Stimulated activated CD8-positive, alpha-beta memory T cell treated with anti-CD3 and anti-CD28 coated beads, Interleukin-15, amount 100 ng/mL, for 48 hours (primary cell): ENCODE measurements around the gene CCR5.

Experiments used
- DNase-seq, 2 donors: peaks; one replicate each; pipeline ENCODE4 v3.0.0-alpha.2; 2020; ENCODE audit warnings: low read depth in 2 of 2

The CCR5 gene

GRCh38 chr3:46358466-46358865 lies 12.3 kb upstream of the CCR5 start:
- DNase-seq = no peak

DNA sequence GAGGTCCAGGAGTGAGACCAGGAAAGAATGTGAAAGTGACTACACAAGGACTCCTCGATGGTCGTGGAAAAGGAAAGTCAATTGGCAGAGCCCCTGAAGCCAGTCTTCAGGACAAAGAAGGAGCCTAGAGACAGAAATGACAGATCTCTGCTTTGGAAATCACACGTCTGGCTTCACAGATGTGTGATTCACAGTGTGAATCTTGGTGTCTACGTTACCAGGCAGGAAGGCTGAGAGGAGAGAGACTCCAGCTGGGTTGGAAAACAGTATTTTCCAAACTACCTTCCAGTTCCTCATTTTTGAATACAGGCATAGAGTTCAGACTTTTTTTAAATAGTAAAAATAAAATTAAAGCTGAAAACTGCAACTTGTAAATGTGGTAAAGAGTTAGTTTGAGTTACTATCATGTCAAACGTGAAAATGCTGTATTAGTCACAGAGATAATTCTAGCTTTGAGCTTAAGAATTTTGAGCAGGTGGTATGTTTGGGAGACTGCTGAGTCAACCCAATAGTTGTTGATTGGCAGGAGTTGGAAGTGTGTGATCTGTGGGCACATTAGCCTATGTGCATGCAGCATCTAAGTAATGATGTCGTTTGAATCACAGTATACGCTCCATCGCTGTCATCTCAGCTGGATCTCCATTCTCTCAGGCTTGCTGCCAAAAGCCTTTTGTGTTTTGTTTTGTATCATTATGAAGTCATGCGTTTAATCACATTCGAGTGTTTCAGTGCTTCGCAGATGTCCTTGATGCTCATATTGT lies 10.8 kb upstream of the CCR5 start:
- peak in 1 of 2 donors; percentile 24 for DNase-seq

DNA sequence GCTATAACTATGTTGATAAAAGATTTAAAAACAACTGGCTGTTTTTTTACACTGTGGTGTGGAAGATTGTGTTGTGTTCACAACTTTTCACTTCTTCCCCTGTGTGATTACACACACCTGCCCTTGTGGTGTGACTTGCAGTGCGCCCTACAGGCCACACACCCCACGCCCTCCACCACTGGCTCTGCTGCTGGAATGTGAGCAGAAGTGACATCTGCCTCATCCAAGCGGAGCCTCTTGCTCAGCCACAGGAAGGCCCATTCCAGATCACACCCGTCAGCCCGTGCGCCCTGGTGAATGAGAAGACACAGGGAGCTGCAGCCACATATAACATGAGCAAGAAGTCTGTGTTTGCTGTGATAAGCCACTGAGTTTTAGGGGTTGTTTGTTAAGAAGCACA lies 9.8 kb upstream of the CCR5 start:
- no peak for DNase-seq

DNA sequence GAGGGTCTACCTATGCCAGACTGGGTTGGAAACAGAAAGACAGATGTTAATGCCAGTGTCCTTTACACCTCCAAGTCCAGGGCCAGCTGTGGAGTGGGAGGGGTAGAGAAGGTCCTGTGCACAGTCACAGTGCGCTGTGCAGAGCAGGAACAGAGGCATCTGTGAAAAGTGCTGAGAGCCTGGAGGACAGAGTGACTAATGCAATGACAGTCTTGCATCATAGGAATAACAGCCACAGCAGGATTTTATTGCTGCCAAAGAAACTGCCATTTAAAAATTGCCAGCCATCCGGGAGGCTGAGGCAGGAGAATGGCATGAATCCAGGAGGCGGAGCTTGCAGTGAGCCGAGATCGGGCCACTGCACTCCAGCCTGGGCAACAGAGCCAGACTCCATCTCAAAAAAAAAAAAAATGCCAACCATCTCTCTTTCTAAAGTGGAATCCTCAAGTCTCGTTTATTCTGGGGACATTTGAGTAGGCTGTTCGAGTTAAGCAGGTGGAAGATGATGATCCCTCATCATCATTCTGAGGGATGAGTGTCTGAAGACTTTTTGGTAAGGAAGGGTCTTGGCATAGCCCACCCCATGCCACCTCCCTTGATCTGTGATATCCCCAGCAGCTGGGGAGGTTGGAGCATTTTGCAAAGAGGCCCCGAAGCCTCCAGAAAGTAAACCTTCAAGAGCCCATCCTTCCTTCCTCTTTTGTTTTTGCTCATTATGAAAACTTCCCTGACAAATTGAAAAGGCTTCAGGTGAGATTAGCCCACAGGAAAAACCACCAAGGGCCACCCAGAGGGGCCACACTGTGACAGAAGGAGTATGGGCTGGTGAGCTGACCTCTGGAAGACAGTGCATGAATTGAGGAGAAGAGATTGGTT lies 9.1 kb upstream of the CCR5 start:
- DNase-seq = no peak

DNA sequence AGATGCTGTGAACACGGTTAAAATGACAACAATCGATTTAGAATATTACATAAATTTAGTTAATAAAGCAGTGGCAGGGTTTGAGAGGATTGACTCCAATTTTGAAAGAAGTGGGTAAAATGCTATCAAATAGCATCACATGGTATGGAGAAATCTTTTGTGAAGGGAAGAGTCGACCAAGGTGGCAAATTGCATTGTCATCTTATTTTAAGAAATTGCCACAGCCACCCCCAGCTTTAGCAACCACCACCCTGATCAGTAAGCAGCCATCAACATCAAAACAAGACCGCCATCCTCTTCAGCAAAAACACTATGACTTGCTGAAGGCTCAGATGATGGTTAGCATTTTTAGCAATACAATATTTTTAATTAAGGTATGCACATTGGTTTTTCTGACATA lies 5.7 kb upstream of the CCR5 start:
- DNase-seq = no peak

GRCh38 chr3:46365737-46366524 lies 4.8 kb upstream of the CCR5 start:
- no peak for DNase-seq

DNA sequence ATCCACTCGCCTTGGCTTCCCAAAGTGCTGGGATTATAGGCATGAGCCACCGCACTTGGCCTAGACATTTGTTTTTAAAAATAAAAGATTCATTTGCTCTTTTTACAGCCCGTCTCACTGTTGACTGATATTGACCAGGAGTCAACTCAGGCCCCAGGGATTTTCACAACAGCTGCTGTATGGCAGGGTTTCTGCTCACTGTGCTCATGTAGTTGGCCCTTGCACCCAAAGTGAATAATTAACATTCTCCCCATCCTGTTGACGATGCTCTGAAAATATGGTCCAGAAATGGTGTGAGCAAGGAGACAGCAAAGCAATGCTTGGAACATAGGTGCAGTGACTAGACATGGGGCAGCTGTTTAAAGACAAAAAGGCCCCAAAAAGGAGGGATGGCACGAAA lies 2.9 kb upstream of the CCR5 start:
- no peak for DNase-seq

DNA sequence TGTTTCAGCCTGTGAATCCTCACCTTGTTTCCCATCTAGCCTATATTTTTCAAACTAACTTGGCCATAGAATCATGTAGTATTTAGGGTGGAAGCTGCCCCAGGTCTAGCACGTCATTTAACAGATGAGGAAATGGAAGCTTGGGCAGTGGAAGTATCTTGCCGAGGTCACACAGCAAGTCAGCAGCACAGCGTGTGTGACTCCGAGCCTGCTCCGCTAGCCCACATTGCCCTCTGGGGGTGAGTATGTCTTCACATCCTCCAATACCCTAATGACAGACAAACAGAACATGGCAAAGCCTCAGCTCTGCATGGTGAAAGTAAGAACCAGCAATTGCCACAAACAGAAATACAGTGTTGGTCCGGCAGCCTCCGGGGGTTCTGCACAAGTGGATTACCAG lies 2.2 kb upstream of the CCR5 start:
- DNase-seq = peak; percentile 40 to 48

GRCh38 chr3:46369151-46369550 lies 1.6 kb upstream of the CCR5 start:
- DNase-seq = no peak

DNA sequence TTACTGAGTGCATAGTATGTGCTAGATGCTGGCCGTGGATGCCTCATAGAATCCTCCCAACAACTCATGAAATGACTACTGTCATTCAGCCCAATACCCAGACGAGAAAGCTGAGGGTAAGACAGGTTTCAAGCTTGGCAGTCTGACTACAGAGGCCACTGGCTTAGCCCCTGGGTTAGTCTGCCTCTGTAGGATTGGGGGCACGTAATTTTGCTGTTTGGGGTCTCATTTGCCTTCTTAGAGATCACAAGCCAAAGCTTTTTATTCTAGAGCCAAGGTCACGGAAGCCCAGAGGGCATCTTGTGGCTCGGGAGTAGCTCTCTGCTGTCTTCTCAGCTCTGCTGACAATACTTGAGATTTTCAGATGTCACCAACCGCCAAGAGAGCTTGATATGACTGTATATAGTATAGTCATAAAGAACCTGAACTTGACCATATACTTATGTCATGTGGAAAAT lies 1.0 kb upstream of the CCR5 start:
- peak; percentile 26 to 30 for DNase-seq

GRCh38 chr3:46371519-46372340 lies 984 bp downstream of the CCR5 start:
- DNase-seq = no peak

GRCh38 chr3:46372492-46373359 lies 2.0 kb downstream of the CCR5 start:
- no peak for DNase-seq

GRCh38 chr3:46374755-46375154 lies 4.0 kb downstream of the CCR5 start:
- DNase-seq = no peak

DNA sequence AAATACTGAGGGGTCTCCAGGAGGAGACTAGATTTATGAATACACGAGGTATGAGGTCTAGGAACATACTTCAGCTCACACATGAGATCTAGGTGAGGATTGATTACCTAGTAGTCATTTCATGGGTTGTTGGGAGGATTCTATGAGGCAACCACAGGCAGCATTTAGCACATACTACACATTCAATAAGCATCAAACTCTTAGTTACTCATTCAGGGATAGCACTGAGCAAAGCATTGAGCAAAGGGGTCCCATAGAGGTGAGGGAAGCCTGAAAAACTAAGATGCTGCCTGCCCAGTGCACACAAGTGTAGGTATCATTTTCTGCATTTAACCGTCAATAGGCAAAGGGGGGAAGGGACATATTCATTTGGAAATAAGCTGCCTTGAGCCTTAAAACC lies 4.5 kb downstream of the CCR5 start:
- DNase-seq = no peak

DNA sequence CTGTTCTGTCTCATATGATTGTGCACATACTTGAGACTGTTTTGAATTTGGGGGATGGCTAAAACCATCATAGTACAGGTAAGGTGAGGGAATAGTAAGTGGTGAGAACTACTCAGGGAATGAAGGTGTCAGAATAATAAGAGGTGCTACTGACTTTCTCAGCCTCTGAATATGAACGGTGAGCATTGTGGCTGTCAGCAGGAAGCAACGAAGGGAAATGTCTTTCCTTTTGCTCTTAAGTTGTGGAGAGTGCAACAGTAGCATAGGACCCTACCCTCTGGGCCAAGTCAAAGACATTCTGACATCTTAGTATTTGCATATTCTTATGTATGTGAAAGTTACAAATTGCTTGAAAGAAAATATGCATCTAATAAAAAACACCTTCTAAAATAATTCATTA lies 5.1 kb downstream of the CCR5 start:
- no peak for DNase-seq

DNA sequence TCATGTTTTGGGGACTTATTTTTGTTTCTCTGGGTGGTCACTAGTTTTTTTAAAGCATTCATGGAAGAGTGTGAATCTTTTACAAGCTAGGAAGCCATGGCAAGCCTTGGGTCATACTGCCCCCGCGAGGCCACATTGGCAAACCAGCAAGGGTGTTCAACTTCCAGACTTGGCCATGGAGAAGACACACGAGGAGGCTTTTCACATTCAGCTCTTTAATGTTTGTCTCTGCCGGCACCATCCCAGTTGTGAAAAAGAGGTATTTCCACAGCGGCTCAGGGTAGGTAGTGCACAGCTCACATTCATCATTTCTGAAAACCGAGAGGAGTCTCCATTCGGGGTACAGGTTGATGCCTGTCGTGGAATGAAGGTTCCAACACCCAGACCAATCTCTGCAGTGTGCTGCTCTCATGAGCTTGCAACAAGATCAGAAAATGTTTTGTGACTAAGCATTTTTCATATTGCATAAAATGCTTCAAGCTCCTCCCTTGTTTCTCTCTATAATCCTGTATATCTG lies 7.7 kb downstream of the CCR5 start:
- peak; percentile 34 to 39 for DNase-seq

- no peak for DNase-seq
Observed at GRCh38 chr3:46380471-46381221, 9.9 kb downstream of the CCR5 start.

DNA sequence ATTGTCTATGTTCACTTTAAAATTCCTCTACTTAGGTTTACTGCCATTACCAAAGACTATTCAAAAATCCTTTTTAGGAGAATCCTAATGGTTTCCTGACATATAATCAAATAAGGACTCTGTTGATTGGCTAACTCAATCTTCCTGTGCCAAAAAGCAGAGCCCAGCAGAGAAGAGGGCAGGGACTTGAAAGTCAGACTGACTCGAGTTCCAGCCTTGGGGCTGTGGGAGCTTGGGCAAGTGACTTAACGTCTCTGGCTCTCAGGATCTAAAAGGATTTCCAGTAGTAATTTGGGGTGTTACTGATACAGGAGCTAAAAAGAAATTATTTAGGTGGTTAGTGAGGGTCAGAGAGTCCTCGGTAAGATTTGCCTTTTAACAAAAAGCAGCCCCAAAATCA lies 10.9 kb downstream of the CCR5 start:
- no peak for DNase-seq

- no peak for DNase-seq
Observed at GRCh38 chr3:46383211-46383950, 12.6 kb downstream of the CCR5 start.
